Prostate gland (tissue), 2 donors: ENCODE results near the gene EHBP1. TPM values are rescaled to one million over a fixed set of nuclear protein-coding genes. Genes with fewer than 3 reads are reported as not detected.

Experiments used
- DNase-seq: peaks from one replicate; pipeline ENCODE4 v3.0.0-alpha.2; 2019; ENCODE audit warnings: low spot score
- H3K27ac ChIP-seq, 2 donors: fragments of 200-600 bp; sonication (generic); 2 replicates each; pipeline ENCODE4 v1.5.1; 2017 to 2019
- H3K27me3 ChIP-seq: fragments of 200-600 bp; sonication (generic); replicated peaks from 2 replicates; pipeline ENCODE4 v1.5.1; 2019; ENCODE audit not compliant: insufficient read depth
- H3K36me3 ChIP-seq, 2 donors: fragments of 200-600 bp; sonication (generic); 1 replicate in 1 of 2; 2 replicates in 1 of 2; pipeline versions ENCODE4 v1.5.1 to v1.8.1; 2017 to 2019
- H3K4me1 ChIP-seq: fragments of 200-600 bp; sonication (generic); replicated peaks from 2 replicates; pipeline ENCODE4 v1.5.1; 2019
- H3K4me3 ChIP-seq, 2 donors: fragments of 200-600 bp; sonication (generic); 2 replicates each; pipeline ENCODE4 v1.5.1; 2017 to 2019
- H3K9me3 ChIP-seq: fragments of 200-600 bp; sonication (generic); 2 replicates; pipeline ENCODE4 v1.5.1; 2017
- CTCF ChIP-seq, 4 experiments: fragments of 200-600 bp in 2 of 4; fragments of 450-650 bp in 2 of 4; sonication (generic) in 2 of 4; IDR thresholded peaks; 1 replicate in 3 of 4; 2 replicates in 1 of 4; pipeline ENCODE4 v1.5.1; 2016 to 2019; ENCODE audit warnings: antibody characterized with exemption in 4 of 4, mild to moderate bottlenecking in 2 of 4, moderate library complexity in 2 of 4
- POLR2A ChIP-seq: fragments of 450-650 bp; IDR thresholded peaks from one replicate; pipeline ENCODE4 v1.6.1; 2016; ENCODE audit warnings: antibody characterized with exemption, mild to moderate bottlenecking
- POLR2AphosphoS5 ChIP-seq: sonication (generic); formaldehyde crosslinking; IDR thresholded peaks from one replicate; pipeline ENCODE4 v1.6.1; 2017; ENCODE audit warnings: antibody characterized with exemption
- WGBS: methylation state at CpG from one replicate; pipeline ENCODE4 v1.1.5; 2018; 5-methylcytosine and 5-hydroxymethylcytosine counted together
- intact Hi-C: fragments of 100-400 bp; cut with DNase I; formaldehyde crosslinking; loops from one replicate; pipeline ENCODE4 v1.14.2; 2022
- total RNA-seq, 2 donors: library from RNA; depleted of rRNA; stranded (reverse); fragments of >200 nt; gene quantifications; one replicate each; pipeline ENCODE4 v1.1.0, GENCODE V29; 2016

EHBP1 gene
- total RNA-seq, 2 donors from 2014 or later = 26.5 to 30.3 TPM

GRCh38 chr2:62928015-62928414 lies 222.5 kb downstream of the EHBP1 start:
- no peak for DNase-seq
- intact Hi-C loops = no loop called here
- 94% methylated on average over 2 of the region's 2 CpGs for WGBS
- H3K27me3 ChIP-seq = no peaks in the 10 kb centered on the region
- no peaks in the 10 kb centered on the region for H3K36me3 ChIP-seq
- no peaks in the 10 kb centered on the region for H3K4me1 ChIP-seq
- H3K27ac ChIP-seq = no peak overlapping the region
- TF ChIP-seq POLR2A (no peak), POLR2AphosphoS5 (no peak), CTCF (IDR thresholded peaks at IDR 0.05) (no peak)
- H3K4me3 ChIP-seq = no peak overlapping the region
- no peaks in the 10 kb centered on the region for H3K9me3 ChIP-seq

- no peaks in the 10 kb centered on the region for H3K36me3 ChIP-seq
- H3K9me3 ChIP-seq = no peaks in the 10 kb centered on the region
- H3K27ac ChIP-seq = no peak overlapping the region
- H3K27me3 ChIP-seq = no peaks in the 10 kb centered on the region
- TF ChIP-seq CTCF (IDR thresholded peaks at IDR 0.05) = no peak
- no peaks in the 10 kb centered on the region for H3K4me1 ChIP-seq
- H3K4me3 ChIP-seq = no peak overlapping the region
- intact Hi-C loops = no loop called here
- DNase-seq = no peak
- WGBS = 96% methylated on average over 3 of the region's 3 CpGs
Observed at GRCh38 chr2:62931536-62931935, 226.0 kb downstream of the EHBP1 start.

- 81% methylated on average over 2 of the region's 2 CpGs for WGBS
- no peak for DNase-seq
Observed at GRCh38 chr2:62933398-62933917, 227.9 kb downstream of the EHBP1 start.

GRCh38 chr2:62934517-62934916 lies 229.0 kb downstream of the EHBP1 start:
- intact Hi-C loops = no loop called here
- Histone ChIP-seq H3K36me3 (no peaks in the 10 kb centered on the region), H3K4me3 (no peak overlapping the region), H3K27ac (no peak overlapping the region), H3K27me3 (no peaks in the 10 kb centered on the region), H3K9me3 (no peaks in the 10 kb centered on the region), H3K4me1 (no peaks in the 10 kb centered on the region)
- TF ChIP-seq POLR2AphosphoS5 = no peak
- no peak for TF ChIP-seq POLR2A
- TF ChIP-seq CTCF (IDR thresholded peaks at IDR 0.05) = no peak
- 90% methylated on average over 2 of the region's 2 CpGs for WGBS
- DNase-seq = no peak

More at GRCh38 chr2:62933398-62933917, 227.9 kb downstream of the EHBP1 start:
- Histone ChIP-seq H3K36me3 (no peaks in the 10 kb centered on the region), H3K4me1 (no peaks in the 10 kb centered on the region), H3K27ac (no peak overlapping the region), H3K9me3 (no peaks in the 10 kb centered on the region), H3K4me3 (no peak overlapping the region), H3K27me3 (no peaks in the 10 kb centered on the region)
- TF ChIP-seq POLR2A = no peak
- TF ChIP-seq CTCF (IDR thresholded peaks at IDR 0.05) = no peak
- TF ChIP-seq POLR2AphosphoS5 = no peak
- intact Hi-C loops = no loop called here

- no peaks in the 10 kb centered on the region for H3K36me3 ChIP-seq
- TF ChIP-seq CTCF (IDR thresholded peaks at IDR 0.05) (no peak), POLR2AphosphoS5 (no peak), POLR2A (no peak)
- no peaks in the 10 kb centered on the region for H3K9me3 ChIP-seq
- H3K27ac ChIP-seq = no peak overlapping the region
- no peak for DNase-seq
- H3K27me3 ChIP-seq = no peaks in the 10 kb centered on the region
- intact Hi-C loops = no loop called here
- no peaks in the 10 kb centered on the region for H3K4me1 ChIP-seq
- WGBS = 82% methylated on average over 1 of the region's 1 CpG
- no peak overlapping the region for H3K4me3 ChIP-seq
Observed at GRCh38 chr2:62938126-62938525, 232.6 kb downstream of the EHBP1 start.
